ENCODE measurements around the gene GPX2. TPM values are rescaled to one million over a fixed set of nuclear protein-coding genes. Genes with fewer than 3 reads are reported as not detected.

Gene GPX2
- total and polyA plus RNA-seq, 12 donors: 0.31 to 1.4 (median 0.55) TPM; not detected in 8

DNA sequence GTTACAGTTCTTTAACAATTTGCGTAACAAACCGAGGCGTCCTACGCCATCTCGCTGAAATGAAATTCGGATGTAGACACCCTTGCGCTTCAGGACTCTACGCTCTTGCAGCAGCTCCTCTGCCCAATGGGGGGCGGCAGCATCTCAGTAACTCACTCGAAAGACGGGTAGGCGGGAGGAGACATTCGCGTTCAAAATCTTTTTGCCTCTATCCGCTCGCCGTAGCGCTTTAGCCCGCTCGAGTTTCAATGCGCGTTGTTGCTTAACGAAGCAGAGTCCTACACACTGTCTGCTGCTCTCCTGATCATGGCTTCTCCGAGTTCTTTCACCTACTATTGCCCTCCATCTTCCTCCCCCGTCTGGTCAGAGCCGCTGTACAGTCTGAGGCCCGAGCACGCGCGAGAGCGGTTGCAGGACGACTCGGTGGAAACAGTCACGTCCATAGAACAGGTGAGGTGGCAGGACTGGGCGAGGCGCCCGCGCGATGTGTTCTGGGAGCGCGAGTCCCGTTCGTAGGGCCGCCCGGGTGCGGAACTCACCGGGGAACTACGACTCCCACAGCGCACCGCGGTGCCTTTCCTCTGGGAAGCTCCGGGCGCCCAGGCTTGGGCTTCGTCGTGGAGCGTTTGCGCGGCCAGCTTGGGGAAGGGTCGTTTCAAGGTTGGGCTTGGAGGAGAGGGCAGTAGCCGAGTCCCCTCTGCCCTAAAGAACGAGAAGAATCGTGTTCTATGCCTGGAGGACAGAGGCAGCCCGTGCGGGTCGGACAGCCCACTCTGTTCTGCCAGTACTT is 44.3 kb upstream of the GPX2 start, which contains the start of gene FNTB:
Gene FNTB (plus strand): TSS at position 248 of the 790 bp plus-strand sequence. CDS start 59 bp downstream, at position 307.
- H3K36me3 ChIP-seq (replicated peaks in 1 of 2): no peaks in the 10 kb centered on the region
- H3K9me3 ChIP-seq (replicated peaks in 1 of 3): no peaks in the 10 kb centered on the region
- H3K27me3 ChIP-seq: no peaks in the 10 kb centered on the region
- peak within 1 kb of the TSS; percentile 73 to 94 (median 89) for H3K27ac ChIP-seq
- H3K4me3 ChIP-seq: peak within 1 kb of the TSS; percentile 52 to 85 (median 67)
- DNase-seq: peak; percentile 96 to 98 (median 96)
- intact Hi-C loops (cut with DNase I): loop anchor here (5.0 kb wide), 1 partner anchor 35 kb away; no protein-coding TSS in a partner anchor
- 0 to 1% (median 0%) methylated on average over 23 to 65 of the region's 65 CpGs for WGBS, 4 donors
- peaks cover 7 to 22% of the 10 kb centered on the region in 2 donors for H3K4me1 ChIP-seq (replicated peaks in 1 of 2)
- peak in 1 of 2 donors; percentile 67 for TF ChIP-seq POLR2A (IDR thresholded peaks at IDR 0.05)
- TF ChIP-seq, protein P1, sequence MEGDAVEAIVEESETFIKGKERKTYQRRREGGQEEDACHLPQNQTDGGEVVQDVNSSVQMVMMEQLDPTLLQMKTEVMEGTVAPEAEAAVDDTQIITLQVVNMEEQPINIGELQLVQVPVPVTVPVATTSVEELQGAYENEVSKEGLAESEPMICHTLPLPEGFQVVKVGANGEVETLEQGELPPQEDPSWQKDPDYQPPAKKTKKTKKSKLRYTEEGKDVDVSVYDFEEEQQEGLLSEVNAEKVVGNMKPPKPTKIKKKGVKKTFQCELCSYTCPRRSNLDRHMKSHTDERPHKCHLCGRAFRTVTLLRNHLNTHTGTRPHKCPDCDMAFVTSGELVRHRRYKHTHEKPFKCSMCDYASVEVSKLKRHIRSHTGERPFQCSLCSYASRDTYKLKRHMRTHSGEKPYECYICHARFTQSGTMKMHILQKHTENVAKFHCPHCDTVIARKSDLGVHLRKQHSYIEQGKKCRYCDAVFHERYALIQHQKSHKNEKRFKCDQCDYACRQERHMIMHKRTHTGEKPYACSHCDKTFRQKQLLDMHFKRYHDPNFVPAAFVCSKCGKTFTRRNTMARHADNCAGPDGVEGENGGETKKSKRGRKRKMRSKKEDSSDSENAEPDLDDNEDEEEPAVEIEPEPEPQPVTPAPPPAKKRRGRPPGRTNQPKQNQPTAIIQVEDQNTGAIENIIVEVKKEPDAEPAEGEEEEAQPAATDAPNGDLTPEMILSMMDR (IDR thresholded peaks at IDR 0.05): peak; percentile 35 to 93 (median 80)

DNA sequence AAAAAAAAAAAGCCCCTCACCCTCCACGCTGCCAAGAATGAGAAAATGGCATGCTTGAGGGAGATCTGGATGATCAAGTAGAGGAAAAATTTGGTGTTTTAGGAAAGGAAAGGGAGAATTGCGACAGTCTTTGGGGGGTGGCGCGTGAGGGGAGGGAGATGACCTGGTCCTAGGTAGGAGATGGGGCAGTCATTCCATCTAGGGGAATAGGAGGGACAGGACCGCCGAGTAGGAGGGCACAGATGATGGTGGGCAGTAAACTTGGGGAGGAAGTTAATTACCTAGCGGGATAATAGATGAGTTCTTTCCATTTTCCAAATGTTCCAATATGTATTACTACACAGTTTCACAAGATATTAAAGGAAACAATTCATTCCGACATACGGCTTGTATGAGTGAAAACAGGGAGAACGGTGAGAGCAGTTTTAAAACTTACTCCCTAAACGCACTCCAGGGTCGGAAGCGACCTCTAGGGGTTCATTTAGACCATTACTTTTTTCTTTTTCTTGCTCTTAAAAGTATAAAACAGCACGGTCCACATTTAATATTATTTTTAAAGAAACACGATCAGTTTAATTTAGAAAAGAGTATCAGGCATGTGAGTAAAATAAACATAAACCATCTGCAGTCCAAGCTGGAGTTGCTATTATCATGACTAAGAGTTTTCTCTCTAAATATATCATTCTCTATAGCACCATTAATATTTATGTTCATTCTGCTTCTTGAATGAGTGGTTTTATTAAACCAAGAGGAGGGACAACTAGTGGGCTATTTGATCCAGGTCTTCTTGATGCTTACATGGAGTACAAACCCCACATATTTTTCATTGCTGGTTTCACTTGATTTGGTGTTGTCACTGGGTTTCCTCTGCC is 41.1 kb upstream of the GPX2 start:
- Histone ChIP-seq H3K36me3 (replicated peaks in 1 of 2) (no peaks in the 10 kb centered on the region), H3K27me3 (no peaks in the 10 kb centered on the region), H3K9me3 (replicated peaks in 1 of 3) (no peaks in the 10 kb centered on the region), H3K27ac (no peak overlapping the region), H3K4me3 (peak overlapping the region in 1 of 4 donors; percentile 30), H3K4me1 (replicated peaks in 1 of 2) (peaks cover 7 to 22% of the 10 kb centered on the region in 2 donors)
- WGBS, 4 donors: 6 to 7% (median 7%) methylated on average over 15 of the region's 15 CpGs
- intact Hi-C loops (cut with DNase I): loop anchor here (5.0 kb wide), 2 partner anchors 71 to 161 kb away; partner anchors contain the start of gene CHURC1 (in 1 of the 2)
- DNase-seq: peak in 4 of 7 donors; percentile 27 to 50 (median 40)
- TF ChIP-seq POLR2A (IDR thresholded peaks at IDR 0.05): no peak
- TF ChIP-seq, protein P1 (IDR thresholded peaks at IDR 0.05): peak; percentile 51 to 77 (median 72)

DNA sequence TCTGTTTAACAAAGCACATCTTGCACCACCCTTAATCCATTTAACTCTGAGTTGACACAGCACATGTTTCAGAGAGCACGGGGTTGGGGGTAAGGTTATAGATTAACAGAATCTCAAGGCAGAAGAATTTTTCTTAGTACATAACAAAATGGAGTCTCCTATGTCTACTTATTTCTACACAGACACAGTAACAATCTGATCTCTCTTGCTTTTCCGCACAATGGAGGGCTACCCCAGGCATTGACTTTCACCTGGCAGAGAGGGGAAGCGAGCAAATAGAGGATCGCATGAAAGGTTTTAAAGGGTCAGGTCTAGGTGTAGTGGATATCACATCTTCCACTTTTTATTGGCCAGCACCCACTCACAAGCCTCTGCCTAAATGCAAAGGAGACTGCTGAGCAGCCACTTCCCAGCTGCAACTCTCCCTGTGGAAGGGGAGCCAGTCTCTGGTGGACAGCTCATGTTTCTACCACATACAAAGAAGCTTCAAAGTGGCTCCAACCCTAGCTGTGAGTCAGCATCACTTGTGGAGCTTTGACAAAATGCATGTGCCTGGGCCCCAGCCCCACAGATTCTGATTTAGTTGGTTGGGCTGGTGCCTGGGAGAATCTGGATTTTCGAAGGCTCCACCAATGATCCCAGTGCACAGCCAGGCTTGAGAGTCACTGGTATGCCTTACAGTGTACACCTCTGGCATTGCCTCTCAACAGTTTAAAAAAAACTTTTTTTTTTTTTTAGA is 37.0 kb upstream of the GPX2 start:
- no peak for TF ChIP-seq POLR2A (IDR thresholded peaks at IDR 0.05)
- TF ChIP-seq, protein P1 (IDR thresholded peaks at IDR 0.05): no peak
- Histone ChIP-seq H3K4me3 (no peak overlapping the region), H3K9me3 (replicated peaks in 1 of 3) (no peaks in the 10 kb centered on the region), H3K4me1 (replicated peaks in 1 of 2) (peaks cover 0 to 7% of the 10 kb centered on the region in 2 donors), H3K36me3 (replicated peaks in 1 of 2) (no peaks in the 10 kb centered on the region), H3K27ac (no peak overlapping the region), H3K27me3 (no peaks in the 10 kb centered on the region)
- WGBS, 4 donors: 83 to 90% (median 88%) methylated on average over 5 of the region's 5 CpGs
- peak in 1 of 7 donors; percentile 41 for DNase-seq
- intact Hi-C loops (cut with DNase I): loop anchor here (5.0 to 10.0 kb wide), 3 partner anchors 67 to 157 kb away; partner anchors contain the start of gene CHURC1 (in 1 of the 2)
